ENCODE data around the gene POLR3K. TPM values are rescaled to one million over a fixed set of nuclear protein-coding genes. Genes with fewer than 3 reads are reported as not detected.

The POLR3K gene
- total RNA-seq, 1 experiment from 2014 or later = 40.1 TPM

DNA sequence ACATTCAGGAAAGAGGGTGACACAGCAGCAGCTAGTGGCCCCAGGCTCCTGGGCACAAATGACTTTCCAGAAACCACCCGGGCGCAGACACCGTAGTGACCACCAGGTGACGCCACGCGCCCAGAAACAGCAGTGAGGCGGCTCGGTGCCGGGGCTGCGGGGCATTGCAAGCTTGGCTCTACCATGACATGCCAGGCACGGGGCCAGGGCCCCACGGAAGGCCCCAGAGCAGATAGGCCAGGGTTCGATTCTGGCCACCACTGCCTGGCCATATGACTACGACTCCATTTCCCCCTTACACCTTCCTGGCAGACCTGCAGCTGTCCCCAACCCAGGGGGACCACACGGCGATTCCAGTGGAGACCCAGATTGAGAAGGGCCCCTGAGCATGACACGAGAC is 12.3 kb upstream of the POLR3K start:
- Mint-ChIP-seq H3K4me3 (no peak overlapping the region), H3K36me3 (peaks cover 9% of the 10 kb centered on the region), H3K27ac (no peak overlapping the region), H3K9me3 (no peaks in the 10 kb centered on the region), H3K4me1 (peaks cover 19% of the 10 kb centered on the region), H3K27me3 (ENCODE audit: low read depth) (no peaks in the 10 kb centered on the region)
- no peak for TF ChIP-seq FOXJ3 (CRISPR knock-in tag; IDR thresholded peaks at IDR 0.05; ENCODE audit: borderline replicate concordance)
- TF ChIP-seq TEAD1 (CRISPR knock-in tag; IDR thresholded peaks at IDR 0.05) = 0 out of 2 replicates have a peak, but pooled peaks have one; percentile 16
- TF ChIP-seq, protein P1, sequence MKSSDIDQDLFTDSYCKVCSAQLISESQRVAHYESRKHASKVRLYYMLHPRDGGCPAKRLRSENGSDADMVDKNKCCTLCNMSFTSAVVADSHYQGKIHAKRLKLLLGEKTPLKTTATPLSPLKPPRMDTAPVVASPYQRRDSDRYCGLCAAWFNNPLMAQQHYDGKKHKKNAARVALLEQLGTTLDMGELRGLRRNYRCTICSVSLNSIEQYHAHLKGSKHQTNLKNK (CRISPR knock-in tag; IDR thresholded peaks at IDR 0.05) = no peak
- TF ChIP-seq, protein P2, sequence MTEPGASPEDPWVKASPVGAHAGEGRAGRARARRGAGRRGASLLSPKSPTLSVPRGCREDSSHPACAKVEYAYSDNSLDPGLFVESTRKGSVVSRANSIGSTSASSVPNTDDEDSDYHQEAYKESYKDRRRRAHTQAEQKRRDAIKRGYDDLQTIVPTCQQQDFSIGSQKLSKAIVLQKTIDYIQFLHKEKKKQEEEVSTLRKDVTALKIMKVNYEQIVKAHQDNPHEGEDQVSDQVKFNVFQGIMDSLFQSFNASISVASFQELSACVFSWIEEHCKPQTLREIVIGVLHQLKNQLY (CRISPR knock-in tag; IDR thresholded peaks at IDR 0.05) = no peak
- no peak for TF ChIP-seq ESRRA (CRISPR knock-in tag; IDR thresholded peaks at IDR 0.05; ENCODE audit: borderline replicate concordance)
- TF ChIP-seq, protein P3, sequence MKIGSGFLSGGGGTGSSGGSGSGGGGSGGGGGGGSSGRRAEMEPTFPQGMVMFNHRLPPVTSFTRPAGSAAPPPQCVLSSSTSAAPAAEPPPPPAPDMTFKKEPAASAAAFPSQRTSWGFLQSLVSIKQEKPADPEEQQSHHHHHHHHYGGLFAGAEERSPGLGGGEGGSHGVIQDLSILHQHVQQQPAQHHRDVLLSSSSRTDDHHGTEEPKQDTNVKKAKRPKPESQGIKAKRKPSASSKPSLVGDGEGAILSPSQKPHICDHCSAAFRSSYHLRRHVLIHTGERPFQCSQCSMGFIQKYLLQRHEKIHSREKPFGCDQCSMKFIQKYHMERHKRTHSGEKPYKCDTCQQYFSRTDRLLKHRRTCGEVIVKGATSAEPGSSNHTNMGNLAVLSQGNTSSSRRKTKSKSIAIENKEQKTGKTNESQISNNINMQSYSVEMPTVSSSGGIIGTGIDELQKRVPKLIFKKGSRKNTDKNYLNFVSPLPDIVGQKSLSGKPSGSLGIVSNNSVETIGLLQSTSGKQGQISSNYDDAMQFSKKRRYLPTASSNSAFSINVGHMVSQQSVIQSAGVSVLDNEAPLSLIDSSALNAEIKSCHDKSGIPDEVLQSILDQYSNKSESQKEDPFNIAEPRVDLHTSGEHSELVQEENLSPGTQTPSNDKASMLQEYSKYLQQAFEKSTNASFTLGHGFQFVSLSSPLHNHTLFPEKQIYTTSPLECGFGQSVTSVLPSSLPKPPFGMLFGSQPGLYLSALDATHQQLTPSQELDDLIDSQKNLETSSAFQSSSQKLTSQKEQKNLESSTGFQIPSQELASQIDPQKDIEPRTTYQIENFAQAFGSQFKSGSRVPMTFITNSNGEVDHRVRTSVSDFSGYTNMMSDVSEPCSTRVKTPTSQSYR (CRISPR knock-in tag; IDR thresholded peaks at IDR 0.05) = no peak
- no peak for TF ChIP-seq TEAD4 (CRISPR knock-in tag; IDR thresholded peaks at IDR 0.05)
- no peak for TF ChIP-seq ZNF317 (CRISPR knock-in tag; IDR thresholded peaks at IDR 0.05; ENCODE audit: borderline replicate concordance, low read depth)
- TF ChIP-seq, protein P4, sequence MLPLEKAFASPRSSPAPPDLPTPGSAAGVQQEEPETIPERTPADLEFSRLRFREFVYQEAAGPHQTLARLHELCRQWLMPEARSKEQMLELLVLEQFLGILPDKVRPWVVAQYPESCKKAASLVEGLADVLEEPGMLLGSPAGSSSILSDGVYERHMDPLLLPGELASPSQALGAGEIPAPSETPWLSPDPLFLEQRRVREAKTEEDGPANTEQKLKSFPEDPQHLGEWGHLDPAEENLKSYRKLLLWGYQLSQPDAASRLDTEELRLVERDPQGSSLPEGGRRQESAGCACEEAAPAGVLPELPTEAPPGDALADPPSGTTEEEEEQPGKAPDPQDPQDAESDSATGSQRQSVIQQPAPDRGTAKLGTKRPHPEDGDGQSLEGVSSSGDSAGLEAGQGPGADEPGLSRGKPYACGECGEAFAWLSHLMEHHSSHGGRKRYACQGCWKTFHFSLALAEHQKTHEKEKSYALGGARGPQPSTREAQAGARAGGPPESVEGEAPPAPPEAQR (CRISPR knock-in tag; IDR thresholded peaks at IDR 0.05) = no peak
- TF ChIP-seq EMX1 (CRISPR knock-in tag; IDR thresholded peaks at IDR 0.05) = no peak
- TF ChIP-seq, protein P5, sequence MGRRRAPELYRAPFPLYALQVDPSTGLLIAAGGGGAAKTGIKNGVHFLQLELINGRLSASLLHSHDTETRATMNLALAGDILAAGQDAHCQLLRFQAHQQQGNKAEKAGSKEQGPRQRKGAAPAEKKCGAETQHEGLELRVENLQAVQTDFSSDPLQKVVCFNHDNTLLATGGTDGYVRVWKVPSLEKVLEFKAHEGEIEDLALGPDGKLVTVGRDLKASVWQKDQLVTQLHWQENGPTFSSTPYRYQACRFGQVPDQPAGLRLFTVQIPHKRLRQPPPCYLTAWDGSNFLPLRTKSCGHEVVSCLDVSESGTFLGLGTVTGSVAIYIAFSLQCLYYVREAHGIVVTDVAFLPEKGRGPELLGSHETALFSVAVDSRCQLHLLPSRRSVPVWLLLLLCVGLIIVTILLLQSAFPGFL (CRISPR knock-in tag; IDR thresholded peaks at IDR 0.05; ENCODE audit: borderline replicate concordance) = no peak
- TF ChIP-seq, protein P6, sequence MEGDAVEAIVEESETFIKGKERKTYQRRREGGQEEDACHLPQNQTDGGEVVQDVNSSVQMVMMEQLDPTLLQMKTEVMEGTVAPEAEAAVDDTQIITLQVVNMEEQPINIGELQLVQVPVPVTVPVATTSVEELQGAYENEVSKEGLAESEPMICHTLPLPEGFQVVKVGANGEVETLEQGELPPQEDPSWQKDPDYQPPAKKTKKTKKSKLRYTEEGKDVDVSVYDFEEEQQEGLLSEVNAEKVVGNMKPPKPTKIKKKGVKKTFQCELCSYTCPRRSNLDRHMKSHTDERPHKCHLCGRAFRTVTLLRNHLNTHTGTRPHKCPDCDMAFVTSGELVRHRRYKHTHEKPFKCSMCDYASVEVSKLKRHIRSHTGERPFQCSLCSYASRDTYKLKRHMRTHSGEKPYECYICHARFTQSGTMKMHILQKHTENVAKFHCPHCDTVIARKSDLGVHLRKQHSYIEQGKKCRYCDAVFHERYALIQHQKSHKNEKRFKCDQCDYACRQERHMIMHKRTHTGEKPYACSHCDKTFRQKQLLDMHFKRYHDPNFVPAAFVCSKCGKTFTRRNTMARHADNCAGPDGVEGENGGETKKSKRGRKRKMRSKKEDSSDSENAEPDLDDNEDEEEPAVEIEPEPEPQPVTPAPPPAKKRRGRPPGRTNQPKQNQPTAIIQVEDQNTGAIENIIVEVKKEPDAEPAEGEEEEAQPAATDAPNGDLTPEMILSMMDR (IDR thresholded peaks at IDR 0.05) = peak; percentile 93
- TF ChIP-seq, protein P7, sequence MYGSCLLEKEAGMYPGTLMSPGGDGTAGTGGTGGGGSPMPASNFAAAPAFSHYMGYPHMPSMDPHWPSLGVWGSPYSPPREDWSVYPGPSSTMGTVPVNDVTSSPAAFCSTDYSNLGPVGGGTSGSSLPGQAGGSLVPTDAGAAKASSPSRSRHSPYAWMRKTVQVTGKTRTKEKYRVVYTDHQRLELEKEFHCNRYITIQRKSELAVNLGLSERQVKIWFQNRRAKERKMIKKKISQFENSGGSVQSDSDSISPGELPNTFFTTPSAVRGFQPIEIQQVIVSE (CRISPR knock-in tag; IDR thresholded peaks at IDR 0.05; ENCODE audit: borderline replicate concordance) = no peak
- no peak for TF ChIP-seq NFE2L1 (CRISPR knock-in tag; IDR thresholded peaks at IDR 0.05)
- TF ChIP-seq MXD4 (CRISPR knock-in tag; IDR thresholded peaks at IDR 0.05; ENCODE audit: borderline replicate concordance) = no peak
- TF ChIP-seq, protein P8, sequence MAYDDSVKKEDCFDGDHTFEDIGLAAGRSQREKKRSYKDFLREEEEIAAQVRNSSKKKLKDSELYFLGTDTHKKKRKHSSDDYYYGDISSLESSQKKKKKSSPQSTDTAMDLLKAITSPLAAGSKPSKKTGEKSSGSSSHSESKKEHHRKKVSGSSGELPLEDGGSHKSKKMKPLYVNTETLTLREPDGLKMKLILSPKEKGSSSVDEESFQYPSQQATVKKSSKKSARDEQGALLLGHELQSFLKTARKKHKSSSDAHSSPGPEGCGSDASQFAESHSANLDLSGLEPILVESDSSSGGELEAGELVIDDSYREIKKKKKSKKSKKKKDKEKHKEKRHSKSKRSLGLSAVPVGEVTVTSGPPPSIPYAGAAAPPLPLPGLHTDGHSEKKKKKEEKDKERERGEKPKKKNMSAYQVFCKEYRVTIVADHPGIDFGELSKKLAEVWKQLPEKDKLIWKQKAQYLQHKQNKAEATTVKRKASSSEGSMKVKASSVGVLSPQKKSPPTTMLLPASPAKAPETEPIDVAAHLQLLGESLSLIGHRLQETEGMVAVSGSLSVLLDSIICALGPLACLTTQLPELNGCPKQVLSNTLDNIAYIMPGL (CRISPR knock-in tag; IDR thresholded peaks at IDR 0.05) = peak; percentile 40; the same call in 1 of the 2 replicates
- TF ChIP-seq NFATC4 (CRISPR knock-in tag; IDR thresholded peaks at IDR 0.05) = no peak
- no peak; the same call in 1 of the 2 replicates for TF ChIP-seq SP1 (CRISPR knock-in tag; conservative IDR thresholded peaks at IDR 0.05)
- TF ChIP-seq ZNF232 (CRISPR knock-in tag; IDR thresholded peaks at IDR 0.05) = no peak
- TF ChIP-seq, protein P9, sequence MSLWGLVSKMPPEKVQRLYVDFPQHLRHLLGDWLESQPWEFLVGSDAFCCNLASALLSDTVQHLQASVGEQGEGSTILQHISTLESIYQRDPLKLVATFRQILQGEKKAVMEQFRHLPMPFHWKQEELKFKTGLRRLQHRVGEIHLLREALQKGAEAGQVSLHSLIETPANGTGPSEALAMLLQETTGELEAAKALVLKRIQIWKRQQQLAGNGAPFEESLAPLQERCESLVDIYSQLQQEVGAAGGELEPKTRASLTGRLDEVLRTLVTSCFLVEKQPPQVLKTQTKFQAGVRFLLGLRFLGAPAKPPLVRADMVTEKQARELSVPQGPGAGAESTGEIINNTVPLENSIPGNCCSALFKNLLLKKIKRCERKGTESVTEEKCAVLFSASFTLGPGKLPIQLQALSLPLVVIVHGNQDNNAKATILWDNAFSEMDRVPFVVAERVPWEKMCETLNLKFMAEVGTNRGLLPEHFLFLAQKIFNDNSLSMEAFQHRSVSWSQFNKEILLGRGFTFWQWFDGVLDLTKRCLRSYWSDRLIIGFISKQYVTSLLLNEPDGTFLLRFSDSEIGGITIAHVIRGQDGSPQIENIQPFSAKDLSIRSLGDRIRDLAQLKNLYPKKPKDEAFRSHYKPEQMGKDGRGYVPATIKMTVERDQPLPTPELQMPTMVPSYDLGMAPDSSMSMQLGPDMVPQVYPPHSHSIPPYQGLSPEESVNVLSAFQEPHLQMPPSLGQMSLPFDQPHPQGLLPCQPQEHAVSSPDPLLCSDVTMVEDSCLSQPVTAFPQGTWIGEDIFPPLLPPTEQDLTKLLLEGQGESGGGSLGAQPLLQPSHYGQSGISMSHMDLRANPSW (CRISPR knock-in tag; conservative IDR thresholded peaks at IDR 0.05; ENCODE audit: low read depth) = no peak
- TF ChIP-seq RELA (CRISPR knock-in tag; IDR thresholded peaks at IDR 0.05; ENCODE audit: borderline replicate concordance) = no peak
- TF ChIP-seq IRF2 (CRISPR knock-in tag; IDR thresholded peaks at IDR 0.05; ENCODE audit: borderline replicate concordance, low read depth) = no peak
- no peak for TF ChIP-seq ZNF219 (CRISPR knock-in tag; IDR thresholded peaks at IDR 0.05; ENCODE audit: borderline replicate concordance)
- TF ChIP-seq ZNF121 (CRISPR knock-in tag; IDR thresholded peaks at IDR 0.05) = peak; percentile 17; the same call in 1 of the 2 replicates
- DNase-seq (ENCODE audit: low spot score) = peak; percentile 92
- peak; percentile 80 for ATAC-seq
- ChIA-PET CTCF (interaction anchor here (0.6 to 16.9 kb wide), 33 partner anchors 8 to 313 kb away, joined by 3 to 493 read pairs (median 6); partner anchors contain the start of genes AXIN1, FAM234A, HBQ1 and MPG), POLR2A (interaction anchor here (0.6 to 1.7 kb wide), 5 partner anchors 12 to 168 kb away, joined by 3 to 12 read pairs (median 4); partner anchors contain the start of genes POLR3K and SNRNP25)
